Fibroblast of skin of right quadriceps (primary cell): Measurements from ENCODE around the gene GDPD1.
"Not testable (repeated sequence)": the region's sequence is repeated elsewhere in the genome, so short reads cannot be mapped to it uniquely, and the experiment has no call there.

Source experiments
- DNase-seq: peaks from one replicate; pipeline ENCODE4 v3.0.0-alpha.2; 2013

GDPD1 gene

DNA sequence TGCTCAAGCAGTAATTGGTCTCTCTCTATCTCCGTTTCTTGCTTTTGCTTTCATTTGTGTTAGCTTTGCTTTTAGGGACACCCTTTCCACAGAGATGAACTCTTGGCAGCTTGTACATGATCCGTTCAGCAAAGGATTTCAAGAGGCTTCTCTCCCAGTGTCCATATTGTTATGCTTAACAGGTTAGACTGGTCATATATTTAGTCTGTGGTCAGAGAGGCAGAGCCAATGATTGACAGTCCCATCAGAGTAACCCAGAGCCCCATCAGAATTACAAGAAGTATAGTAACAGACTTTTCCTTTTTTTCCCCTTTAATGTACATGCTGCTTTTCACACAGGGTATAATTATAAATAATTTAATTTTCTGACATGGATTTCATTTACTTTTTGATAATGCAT is 34.4 kb downstream of the GDPD1 start:
- no peak for DNase-seq

DNA sequence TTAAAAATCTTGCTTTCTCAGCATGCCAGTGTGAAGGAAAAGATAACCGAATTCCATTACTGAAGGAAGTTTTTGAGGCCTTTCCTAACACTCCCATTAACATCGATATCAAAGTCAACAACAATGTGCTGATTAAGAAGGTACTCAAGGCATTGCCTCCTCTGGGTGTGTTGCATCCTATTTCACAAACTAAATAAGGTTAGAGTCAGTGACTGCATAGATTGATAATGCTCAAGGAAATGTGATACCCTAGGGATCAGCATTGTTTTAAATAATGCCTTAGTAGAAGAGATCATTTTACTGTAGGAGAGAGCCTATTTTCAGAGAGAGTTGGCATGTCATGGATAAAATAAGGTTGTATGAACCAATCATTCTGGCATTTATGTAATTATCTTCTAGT is 36.8 kb downstream of the GDPD1 start:
- no peak for DNase-seq

DNA sequence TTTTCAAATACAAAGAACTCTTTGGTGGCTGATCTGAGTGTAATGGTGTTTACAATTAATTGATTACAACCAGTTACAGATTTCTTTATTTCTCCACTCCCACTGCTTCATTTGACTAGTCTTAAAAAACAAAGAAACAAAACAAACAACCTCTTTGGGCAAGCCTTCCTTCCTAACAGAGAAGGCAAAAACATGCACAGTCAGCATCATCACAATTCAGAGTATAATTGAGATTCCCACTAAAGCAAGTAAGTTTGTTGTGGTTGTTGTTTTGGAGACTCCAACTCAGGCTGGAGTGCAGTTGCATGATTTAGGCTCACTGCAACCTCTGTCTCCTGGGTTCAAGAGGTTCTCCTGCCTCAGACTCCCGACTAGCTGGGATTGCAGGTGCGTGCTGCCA is 40.4 kb downstream of the GDPD1 start:
- DNase-seq = no peak

DNA sequence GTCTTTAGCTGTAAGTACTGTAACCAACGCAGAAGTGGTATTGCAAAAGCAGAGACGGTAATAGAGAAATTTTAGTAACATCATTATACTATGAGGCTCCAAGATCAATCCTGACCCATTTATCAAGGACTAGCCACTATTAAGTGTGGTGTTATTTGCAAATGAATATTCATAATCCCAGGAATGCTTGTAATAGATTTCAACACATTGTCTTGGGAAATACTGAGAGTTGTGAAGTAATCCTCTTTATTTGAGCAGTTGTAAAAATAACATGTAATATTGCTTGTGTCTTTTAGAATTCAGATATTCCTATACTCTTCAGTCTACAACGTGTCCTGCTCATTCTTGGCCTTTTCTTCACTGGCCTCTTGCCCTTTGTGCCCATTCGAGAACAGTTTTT is 46.4 kb downstream of the GDPD1 start:
- DNase-seq = no peak

DNA sequence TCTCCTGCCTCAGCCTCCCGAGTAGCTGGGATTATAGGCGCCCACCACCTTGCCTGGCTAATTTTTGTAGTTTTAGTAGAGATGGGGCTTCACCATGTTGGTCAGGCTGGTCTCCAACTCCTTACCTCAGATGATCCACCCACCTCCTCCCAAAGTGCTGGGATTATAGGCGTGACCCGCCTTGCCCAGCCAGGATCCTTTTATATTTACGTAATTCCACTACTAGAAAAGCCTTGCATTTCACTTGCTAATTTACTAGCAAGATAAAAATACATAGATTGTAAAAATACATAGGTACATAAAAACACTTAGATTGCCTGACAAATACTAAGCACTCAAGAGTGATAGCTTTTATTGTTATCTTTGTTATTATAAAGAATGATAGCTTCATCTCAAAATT is 47.5 kb downstream of the GDPD1 start:
- DNase-seq = no peak

DNA sequence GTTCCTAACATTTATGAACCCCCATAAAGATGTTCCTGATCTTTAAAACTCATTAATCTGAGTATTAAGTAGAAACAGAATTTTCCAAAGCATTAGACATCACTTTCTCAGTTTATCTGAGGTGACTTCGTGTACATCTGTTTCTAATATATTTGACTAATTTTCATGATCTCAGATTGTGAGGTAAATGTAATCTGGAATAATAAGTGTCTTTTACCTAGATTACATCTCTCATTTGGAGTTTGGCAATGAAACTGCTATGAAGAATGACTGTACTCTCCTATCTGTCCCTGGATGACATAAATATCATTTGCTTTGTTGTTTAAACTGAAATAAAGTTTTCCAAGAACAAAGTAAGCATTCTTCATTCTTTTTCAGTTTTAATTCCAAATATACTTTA is 55.3 kb downstream of the GDPD1 start:
- no peak for DNase-seq

DNA sequence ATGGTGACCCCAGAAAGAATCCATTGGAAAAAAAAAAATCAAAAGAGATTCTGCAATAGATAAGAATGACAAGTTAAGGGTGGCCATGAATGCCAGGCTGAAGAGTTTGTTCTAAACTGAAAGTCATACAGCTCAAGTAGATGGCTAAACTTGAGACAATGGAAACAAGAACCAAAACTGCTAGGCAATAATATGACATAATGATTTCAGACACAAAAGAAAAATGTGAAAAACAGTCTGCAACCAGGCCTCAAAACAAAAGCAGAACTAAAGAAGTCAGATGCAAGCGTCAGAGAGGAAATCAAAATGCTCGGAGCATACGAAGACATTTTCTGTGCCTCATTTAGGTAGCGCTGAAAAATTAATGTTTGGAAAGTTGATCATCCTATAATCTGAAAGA is 56.7 kb downstream of the GDPD1 start:
- no peak for DNase-seq

DNA sequence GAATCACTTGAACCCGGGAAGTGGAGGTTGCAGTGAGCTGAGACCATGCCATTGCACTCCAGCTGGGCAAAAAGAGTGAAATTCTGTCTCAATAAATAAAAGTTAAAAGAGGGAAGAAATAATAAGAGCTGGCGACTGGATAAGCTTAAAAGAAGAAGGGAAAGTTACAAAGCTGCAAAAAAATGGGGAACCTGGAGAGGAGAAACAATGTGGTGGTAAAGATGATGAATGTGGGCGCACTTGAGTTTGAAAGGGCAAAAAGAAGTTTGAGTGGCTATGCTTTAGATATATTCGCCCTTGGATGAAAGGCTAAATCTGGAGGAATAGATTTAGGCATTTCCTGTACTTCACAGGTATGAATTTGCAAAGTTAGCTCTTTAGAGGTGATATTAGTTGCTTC is 58.1 kb downstream of the GDPD1 start:
- DNase-seq = no peak

DNA sequence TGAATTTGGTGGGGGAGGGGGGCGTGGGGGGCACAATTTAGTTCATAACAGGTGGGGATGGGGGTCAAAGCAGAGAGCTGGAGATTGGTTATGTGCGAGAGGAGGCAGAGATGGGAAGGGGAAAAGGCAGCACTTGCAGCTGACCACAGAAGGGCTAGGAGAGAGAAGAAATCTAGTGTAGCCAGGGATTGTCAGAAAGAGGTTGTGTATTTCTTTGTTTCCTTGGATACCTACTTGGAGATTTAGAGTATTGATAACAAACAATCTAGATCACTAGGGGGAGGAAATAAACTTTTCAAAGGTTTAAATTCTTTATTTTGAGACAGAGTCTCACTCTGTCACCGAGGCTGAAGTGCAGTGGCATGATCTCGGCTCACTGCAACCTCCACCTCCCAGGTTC is 64.0 kb downstream of the GDPD1 start:
- no peak for DNase-seq

DNA sequence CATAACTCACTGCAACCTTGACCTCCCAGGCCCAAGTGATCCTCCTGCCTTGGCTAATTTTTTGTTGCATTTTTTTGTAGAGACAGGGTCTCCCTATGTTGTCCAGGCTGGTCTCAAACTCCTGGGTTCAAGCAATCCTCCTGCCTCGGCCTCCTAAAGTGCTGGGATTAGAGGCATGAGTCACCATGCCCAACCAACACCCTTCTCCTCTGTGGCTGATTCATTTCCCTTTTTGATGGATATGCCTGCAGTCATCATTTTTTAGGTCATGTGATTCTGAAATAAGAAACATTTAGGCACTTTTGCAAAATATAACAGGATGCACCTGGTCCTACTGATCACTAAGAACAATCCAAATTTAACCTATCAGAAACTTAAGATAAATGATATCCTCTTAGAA is 67.1 kb downstream of the GDPD1 start:
- peak; percentile 18 for DNase-seq

DNA sequence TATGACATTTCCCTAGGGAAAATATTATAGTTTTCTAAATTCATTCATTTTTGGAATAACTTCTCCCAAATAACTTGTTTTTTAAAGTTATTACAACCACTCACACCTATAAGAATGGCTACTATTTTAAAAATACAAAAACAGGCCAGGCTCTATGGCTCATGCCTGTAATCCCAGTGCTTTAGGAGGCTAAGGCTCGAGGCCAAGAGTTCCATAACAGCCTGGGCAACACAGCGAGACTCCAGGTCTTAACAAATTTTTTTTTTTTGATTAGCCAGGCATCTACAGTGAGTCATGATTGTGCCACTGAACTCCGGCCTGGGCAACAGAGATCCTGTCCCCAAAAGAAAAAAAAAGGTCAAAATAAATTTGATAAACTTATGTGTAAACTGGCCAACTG is 67.6 kb downstream of the GDPD1 start:
- no peak for DNase-seq

DNA sequence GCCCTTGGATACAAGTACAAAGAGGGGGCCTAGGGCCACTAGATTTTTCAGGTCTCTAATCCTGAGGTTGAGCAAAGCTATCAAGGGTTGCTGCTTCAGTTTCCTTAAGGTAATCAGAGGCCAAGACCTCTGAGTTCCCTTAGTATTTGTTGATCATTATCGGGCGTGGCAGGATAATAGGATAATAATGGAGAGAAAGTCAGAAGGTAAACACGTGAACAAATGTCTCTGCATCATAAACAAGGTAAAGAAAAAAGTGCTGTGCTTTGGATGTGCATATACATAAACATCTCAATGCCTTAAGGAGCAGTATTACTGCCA is 69.6 kb downstream of the GDPD1 start:
- DNase-seq = no peak

DNA sequence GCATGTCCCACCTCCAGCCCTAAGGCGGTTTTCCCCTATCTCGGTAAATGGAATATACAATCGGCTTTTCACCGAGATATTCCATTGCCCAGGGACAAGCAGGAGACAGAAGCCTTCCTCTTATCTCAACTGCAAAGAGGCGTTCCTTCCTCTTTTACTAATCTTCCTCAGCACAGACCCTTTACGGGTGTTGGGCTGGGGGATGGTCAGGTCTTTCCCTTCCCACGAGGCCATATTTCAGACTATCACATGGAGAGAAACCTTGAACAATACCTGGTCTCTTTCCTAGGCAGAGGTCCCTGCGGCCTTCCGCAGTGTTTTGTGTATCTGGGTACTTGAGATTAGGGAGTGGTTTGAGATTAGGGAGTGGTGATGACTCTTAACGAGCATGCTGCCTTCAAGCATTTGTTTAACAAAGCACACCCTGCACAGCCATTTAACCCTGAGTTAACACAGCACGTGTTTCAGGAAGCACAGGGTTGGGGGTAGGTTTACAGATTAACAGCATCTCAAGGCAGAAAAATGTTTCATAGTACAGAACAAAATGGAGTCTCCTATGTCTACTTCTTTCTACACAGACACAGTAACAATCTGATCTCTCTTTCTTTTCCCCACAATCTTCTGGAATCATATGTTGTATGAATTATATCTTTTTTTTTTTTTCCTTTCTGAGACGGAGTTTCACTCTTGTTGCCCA is 70.1 kb downstream of the GDPD1 start:
- DNase-seq = not testable (repeated sequence)

DNA sequence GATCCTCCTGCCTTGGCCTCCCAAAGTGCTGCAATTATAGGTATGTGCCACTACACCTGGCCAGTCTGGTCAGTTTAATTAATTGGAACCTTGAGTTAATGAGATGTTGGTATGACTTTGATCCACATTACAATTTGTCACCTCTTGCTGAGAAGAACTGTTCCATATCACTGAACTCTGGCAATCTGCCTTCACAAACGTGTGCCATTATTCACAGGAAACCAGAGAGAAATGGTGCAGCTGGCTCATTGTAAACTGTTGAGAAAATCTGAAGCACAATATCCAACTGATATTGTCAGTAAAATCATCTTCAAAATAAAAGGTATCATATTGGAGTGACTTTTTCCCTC is 71.8 kb downstream of the GDPD1 start:
- DNase-seq = no peak

DNA sequence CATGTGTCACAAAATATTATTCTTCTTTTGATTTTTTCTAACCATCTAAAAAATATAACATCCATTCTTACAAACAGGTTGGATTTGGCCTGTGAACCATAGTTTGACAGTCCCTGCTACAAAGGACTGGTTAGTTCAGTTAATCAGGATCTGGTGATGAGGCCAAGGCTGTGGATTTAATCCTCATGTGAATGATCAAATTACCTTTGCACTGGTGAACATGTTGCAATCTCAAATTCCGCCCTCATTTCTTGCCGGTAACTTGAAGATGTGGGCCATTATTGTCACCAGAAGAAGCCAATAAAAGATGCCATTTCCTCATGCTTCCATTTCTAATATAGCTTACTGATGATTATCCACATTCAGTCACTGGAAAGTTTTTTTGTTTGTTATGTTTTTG is 75.9 kb downstream of the GDPD1 start:
- no peak for DNase-seq

DNA sequence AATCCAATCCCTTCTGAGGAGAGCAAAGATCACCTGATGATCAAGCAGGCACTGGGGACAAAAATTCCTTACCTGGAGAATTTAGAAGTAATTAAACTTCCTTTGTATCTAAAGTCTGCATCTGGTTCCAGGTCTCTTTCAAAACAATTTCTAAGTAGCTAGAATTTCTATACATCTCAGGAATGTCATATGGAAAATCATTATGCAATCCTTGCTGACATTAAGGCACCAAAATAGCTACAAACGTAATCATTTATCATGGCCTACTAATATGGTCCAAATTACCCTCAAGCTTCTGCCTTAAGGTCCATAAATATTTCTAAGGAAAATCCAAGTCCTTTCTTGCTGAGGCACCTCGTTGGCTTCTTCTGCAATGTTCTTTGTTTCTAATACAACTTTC is 78.2 kb downstream of the GDPD1 start:
- DNase-seq = peak; percentile 57

DNA sequence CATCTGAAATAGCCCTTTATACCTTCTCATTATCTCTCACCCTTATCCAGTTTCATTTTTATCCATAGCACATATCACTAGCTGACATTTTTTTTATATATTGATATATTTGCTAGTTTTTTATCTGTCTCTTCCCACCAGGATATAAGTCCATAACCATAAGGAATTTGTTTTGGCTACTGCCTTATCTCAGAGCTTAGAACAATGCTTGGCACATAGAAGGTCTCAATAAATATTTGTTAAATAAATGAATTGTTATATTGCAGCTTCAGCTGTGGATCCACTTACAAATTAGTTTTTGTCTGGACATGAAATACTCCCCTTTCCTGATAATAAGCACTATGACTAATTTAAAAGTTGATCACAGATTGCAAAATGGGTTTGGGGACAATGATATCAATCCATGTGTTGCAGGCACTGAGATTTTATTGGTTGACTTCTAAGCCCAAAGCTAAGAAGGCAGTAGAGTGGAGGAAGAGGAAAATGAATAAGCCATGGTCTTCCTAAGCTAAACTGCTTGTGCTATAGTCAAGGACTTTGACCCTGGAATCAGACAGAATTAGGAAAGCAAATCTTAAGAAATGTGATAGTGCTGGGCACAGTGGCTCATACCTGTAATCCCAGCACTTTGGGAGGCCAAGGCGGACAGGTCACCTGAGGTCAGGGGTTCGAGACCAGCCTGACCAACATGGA is 79.2 kb downstream of the GDPD1 start:
- no peak for DNase-seq

DNA sequence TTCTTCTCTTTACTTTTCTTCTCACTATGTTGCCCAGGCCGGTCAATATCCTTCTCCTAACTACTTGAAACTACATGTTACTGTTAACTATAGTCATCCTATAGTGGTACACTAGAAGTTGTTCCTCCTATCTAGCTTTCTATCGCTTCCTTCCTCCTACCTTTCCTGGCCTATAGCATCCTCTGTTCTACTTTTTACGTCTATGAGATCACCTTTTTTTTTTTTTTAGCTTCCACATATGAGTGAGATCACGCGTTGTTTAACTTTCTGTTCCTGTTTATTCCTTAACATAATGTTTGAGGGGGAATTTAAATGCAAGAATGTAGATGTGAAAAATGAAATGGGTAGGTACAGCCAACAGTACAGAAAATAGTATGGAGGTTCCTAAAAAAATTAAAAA is 80.6 kb downstream of the GDPD1 start:
- DNase-seq = no peak

DNA sequence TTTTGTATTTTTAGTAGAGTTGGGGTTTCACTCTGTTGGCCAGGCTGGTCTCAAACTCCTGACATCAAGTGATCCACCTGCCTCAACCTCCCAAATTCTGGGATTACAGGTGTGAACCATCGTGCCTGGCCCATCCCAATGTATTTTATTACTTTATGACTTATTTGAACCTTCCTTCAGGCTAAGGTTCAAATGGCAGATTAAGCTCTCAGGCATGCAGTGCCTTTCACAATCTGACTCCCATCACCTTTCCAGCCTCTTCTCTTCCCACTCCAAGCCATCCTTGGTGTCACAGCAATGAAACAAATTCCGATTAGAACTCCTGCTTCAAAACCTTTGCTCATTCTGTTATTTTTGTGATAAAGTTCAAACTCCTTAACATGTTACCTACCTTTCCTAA is 84.5 kb downstream of the GDPD1 start:
- DNase-seq = no peak

DNA sequence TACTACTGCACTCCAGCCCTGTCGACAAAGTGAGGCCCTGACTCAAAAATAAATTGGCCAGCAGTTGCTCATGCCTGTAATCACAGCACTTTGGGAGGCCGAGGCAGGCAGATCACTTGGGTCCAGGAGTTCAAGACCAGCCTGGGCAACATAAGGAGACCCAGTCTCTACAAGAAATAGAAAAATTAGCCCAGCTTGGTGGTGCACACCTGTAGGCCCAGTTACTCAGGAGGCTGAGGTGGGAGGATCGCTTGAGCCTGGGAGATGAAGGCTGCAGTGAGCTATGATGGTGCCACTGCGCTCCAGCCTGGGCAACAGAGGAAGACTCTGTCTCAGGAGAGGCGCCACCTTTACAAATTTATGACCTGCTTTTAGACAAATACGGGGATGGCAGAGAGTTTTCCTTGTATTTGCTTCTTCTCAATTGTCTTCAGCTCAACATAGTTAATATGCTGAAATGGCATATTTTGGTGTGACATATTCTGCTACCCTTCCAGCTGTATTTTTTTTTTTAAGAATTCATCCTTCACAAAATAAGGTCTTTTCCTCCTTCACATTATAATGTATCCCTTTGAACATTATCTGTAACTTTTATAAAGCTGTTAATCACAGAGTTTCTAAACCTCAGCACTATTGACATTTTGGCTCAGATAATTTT is 90.1 kb downstream of the GDPD1 start:
- DNase-seq = no peak

DNA sequence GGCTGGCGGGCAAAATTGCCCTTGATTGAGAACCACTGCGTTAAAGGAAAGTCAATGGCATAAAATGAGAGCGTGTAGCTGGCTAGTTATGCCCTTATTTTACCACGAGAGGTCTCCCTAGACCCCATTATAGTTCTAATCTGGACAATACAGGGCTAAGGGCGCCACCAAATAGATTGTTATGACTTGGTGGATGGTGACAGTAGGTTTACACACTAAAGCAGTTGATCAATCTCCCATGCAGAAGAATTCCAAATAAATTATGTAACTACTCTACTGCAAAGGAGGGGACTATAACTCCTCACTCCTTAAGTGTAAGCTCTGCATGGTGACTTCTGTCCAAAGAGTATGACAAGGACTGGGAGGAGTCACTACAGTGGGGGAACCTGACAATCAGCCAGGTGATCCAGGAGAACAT is 90.7 kb downstream of the GDPD1 start:
- peak; percentile 56 for DNase-seq

DNA sequence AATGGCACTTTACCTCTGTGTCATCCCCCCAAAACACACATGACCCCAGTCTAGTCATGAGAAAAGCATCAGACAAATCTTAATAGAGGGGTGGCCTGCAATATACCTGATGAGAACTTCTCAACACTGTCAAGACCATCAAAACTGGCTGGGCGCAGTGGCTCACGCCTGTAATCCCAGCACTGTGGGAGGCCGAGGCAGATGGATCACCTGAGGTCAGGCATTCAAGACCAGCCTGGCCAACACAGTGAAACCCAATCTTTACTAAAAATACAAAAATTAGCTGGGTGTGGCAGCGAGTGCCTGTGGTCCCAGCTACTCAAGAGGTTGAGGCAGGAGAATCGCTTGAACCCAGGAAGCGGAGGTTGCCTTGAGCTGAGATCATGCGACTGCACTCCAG is 91.2 kb downstream of the GDPD1 start:
- DNase-seq = not testable (repeated sequence)

DNA sequence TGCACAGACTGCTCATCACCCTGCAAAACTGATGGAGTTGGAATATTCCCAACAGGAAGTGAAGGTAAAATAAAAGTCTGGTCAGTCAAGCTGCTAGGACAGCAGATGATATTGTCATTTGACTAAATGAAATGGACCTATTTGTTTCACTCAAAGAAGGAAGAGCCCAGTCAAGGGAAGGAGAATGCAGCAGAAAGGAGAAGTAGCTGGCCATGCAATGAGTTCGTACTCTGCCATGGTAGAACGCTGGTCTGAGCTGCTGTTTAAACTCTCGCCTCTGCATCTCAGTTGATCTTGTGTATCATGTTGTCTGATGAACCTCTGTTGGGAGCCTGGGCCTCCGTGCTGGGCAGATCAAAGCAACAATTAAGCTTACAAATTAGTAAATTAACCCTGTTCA is 95.6 kb downstream of the GDPD1 start:
- DNase-seq = no peak
